Calu3 (cell line): Measurements from ENCODE around the gene KIRREL3. TPM values are rescaled to one million over a fixed set of nuclear protein-coding genes. Genes with fewer than 3 reads are reported as not detected.

ENCODE experiments used
- BruUV-seq: library from RNA; stranded (reverse); fragments of 400-500 nt; replicated peaks from 2 replicates; lab custom pipeline; 2021; lab: Mats Ljungman, UMichigan
- CTCF ChIA-PET: fragments of 300-600 bp; sonication (Branson Sonifier 250); formaldehyde crosslinking; loops from one replicate; lab custom pipeline; 2022; ENCODE audit warnings: antibody characterized with exemption; lab: Charles Lee
- DNase-seq: peaks from one replicate; pipeline ENCODE4 v3.0.0; 2022
- H3K27ac Mint-ChIP-seq: one replicate; pipeline ENCODE4 v1.8.0; 2022; ENCODE audit warnings: mixed read lengths; ENCODE audit not compliant: unreplicated experiment
- H3K27me3 Mint-ChIP-seq: one replicate; pipeline ENCODE4 v1.8.0; 2022; ENCODE audit warnings: mixed read lengths; ENCODE audit not compliant: unreplicated experiment
- H3K36me3 Mint-ChIP-seq: one replicate; pipeline ENCODE4 v1.8.0; 2022; ENCODE audit warnings: mild to moderate bottlenecking, moderate library complexity, mixed read lengths; ENCODE audit not compliant: insufficient read depth, unreplicated experiment
- H3K4me1 Mint-ChIP-seq: one replicate; pipeline ENCODE4 v1.8.0; 2022; ENCODE audit warnings: mild to moderate bottlenecking, low read depth, mixed read lengths; ENCODE audit not compliant: unreplicated experiment
- H3K4me3 Mint-ChIP-seq: one replicate; pipeline ENCODE4 v1.8.0; 2022; ENCODE audit warnings: mild to moderate bottlenecking, low read depth, moderate library complexity, mixed read lengths; ENCODE audit not compliant: unreplicated experiment
- H3K9me3 Mint-ChIP-seq: one replicate; pipeline ENCODE4 v1.8.0; 2022; ENCODE audit warnings: low read depth, mixed read lengths; ENCODE audit not compliant: unreplicated experiment
- CTCF ChIP-seq: fragments of 200-600 bp; IDR thresholded peaks from one replicate; pipeline ENCODE4 v1.8.0; 2022; ENCODE audit warnings: antibody characterized with exemption; ENCODE audit not compliant: unreplicated experiment
- intact Hi-C: fragments of 100-400 bp; cut with micrococcal nuclease; formaldehyde crosslinking; loops from one replicate; pipeline ENCODE4 v1.10.0; 2022; ENCODE audit not compliant: unreplicated experiment
- total RNA-seq: library from RNA; stranded (reverse); gene quantifications from 2 replicates; pipeline ENCODE4 v1.2.3, GENCODE V29; 2022

The KIRREL3 gene
- total RNA-seq, 1 experiment from 2014 or later, result 0.26 TPM

GRCh38 chr11:126725043-126725442, 275.5 kb downstream of the KIRREL3 start:
- no peak for TF ChIP-seq CTCF
- Mint-ChIP-seq H3K27me3 (peaks cover 40% of the 10 kb centered on the region), H3K4me1 (no peaks in the 10 kb centered on the region), H3K27ac (no peak overlapping the region), H3K4me3 (no peak overlapping the region), H3K36me3 (no peaks in the 10 kb centered on the region), H3K9me3 (peaks cover 2% of the 10 kb centered on the region)
- BruUV-seq, result no TSS peak
- DNase-seq, result no peak
- CTCF ChIA-PET, result no interaction called here
- intact Hi-C loops, result no loop called here

GRCh38 chr11:126723665-126724045, 276.9 kb downstream of the KIRREL3 start:
- Mint-ChIP-seq H3K36me3 (no peaks in the 10 kb centered on the region), H3K27ac (no peak overlapping the region), H3K9me3 (peaks cover 5% of the 10 kb centered on the region), H3K27me3 (peaks cover 40% of the 10 kb centered on the region), H3K4me3 (no peak overlapping the region), H3K4me1 (peaks cover 10% of the 10 kb centered on the region)
- no peak for DNase-seq
- no TSS peak for BruUV-seq
- no peak for TF ChIP-seq CTCF
- intact Hi-C loops, result no loop called here
- CTCF ChIA-PET, result no interaction called here

GRCh38 chr11:126722956-126723664, 277.5 kb downstream of the KIRREL3 start:
- Mint-ChIP-seq H3K27me3 (peaks cover 38% of the 10 kb centered on the region), H3K9me3 (peaks cover 5% of the 10 kb centered on the region), H3K4me1 (peaks cover 15% of the 10 kb centered on the region), H3K4me3 (no peak overlapping the region), H3K36me3 (no peaks in the 10 kb centered on the region), H3K27ac (no peak overlapping the region)
- no TSS peak for BruUV-seq
- no peak for DNase-seq
- intact Hi-C loops, result no loop called here
- no peak for TF ChIP-seq CTCF
- CTCF ChIA-PET, result no interaction called here

- CTCF ChIA-PET, result interaction anchor here (0.7 kb wide), 1 partner anchor 66 kb away, joined by 5 read pairs; no protein-coding TSS in a partner anchor
- Mint-ChIP-seq H3K27me3 (peaks cover 33% of the 10 kb centered on the region), H3K27ac (no peak overlapping the region), H3K4me3 (no peak overlapping the region), H3K36me3 (no peaks in the 10 kb centered on the region), H3K9me3 (peaks cover 5% of the 10 kb centered on the region), H3K4me1 (peaks cover 17% of the 10 kb centered on the region)
- TF ChIP-seq CTCF, result no peak
- DNase-seq, result no peak
- intact Hi-C loops, result no loop called here
- BruUV-seq, result no TSS peak
These were observed 278.4 kb downstream of the KIRREL3 start for GRCh38 chr11:126722006-126722736.
